AG04449 (cell line): ENCODE data around the gene FAM156B.
"Not testable (repeated sequence)": the region's sequence is repeated elsewhere in the genome, so short reads cannot be mapped to it uniquely, and the experiment has no call there.

Experiments used
- CTCF ChIA-PET: fragments of 350-600 bp; formaldehyde crosslinking; extraction: SDS; loops from one replicate; lab custom pipeline; 2021; ENCODE audit warnings: antibody characterized with exemption; lab: Yijun Ruan, JAX
- POLR2A ChIA-PET: fragments of 400-600, 350-600 bp; formaldehyde crosslinking; extraction: SDS; loops from one replicate; lab custom pipeline; 2020; ENCODE audit warnings: antibody characterized with exemption, inconsistent platforms; lab: Yijun Ruan, JAX
- DNase-seq: peaks from one replicate; pipeline ENCODE4 v3.0.0-alpha.2; 2010; ENCODE audit warnings: low read depth, low spot score
- H3K4me3 ChIP-seq: 2 replicates; pipeline ENCODE4 v1.5.1; 2011; ENCODE audit warnings: low read depth, mild to moderate bottlenecking, control low read depth, low read length
- CTCF ChIP-seq: IDR thresholded peaks from one replicate; pipeline ENCODE4 v1.5.1; 2011; ENCODE audit warnings: mild to moderate bottlenecking, moderate library complexity, low read length, control low read depth, inconsistent platforms; ENCODE audit not compliant: insufficient read depth; ENCODE audit errors: missing control alignments

Gene FAM156B

GRCh38 chrX:52874661-52875060, 22.5 kb upstream of the FAM156B start:
- no peak overlapping the region for H3K4me3 ChIP-seq
- POLR2A ChIA-PET, result no interaction called here
- TF ChIP-seq CTCF, result no peak
- CTCF ChIA-PET, result no interaction called here
- no peak for DNase-seq

- CTCF ChIA-PET, DNase-seq, H3K4me3 ChIP-seq, POLR2A ChIA-PET: not testable (repeated sequence)
Observed at GRCh38 chrX:52875436-52875835, 21.7 kb upstream of the FAM156B start.

- H3K4me3 ChIP-seq, POLR2A ChIA-PET, DNase-seq, CTCF ChIA-PET: not testable (repeated sequence)
Observed at GRCh38 chrX:52876386-52876785, 20.7 kb upstream of the FAM156B start.

GRCh38 chrX:52887459-52887858, 9.7 kb upstream of the FAM156B start:
- CTCF ChIA-PET, POLR2A ChIA-PET, H3K4me3 ChIP-seq, DNase-seq: not testable (repeated sequence)

- POLR2A ChIA-PET, DNase-seq, H3K4me3 ChIP-seq, CTCF ChIA-PET: not testable (repeated sequence)
Observed at GRCh38 chrX:52888090-52888489, 9.0 kb upstream of the FAM156B start.

- DNase-seq, POLR2A ChIA-PET, CTCF ChIA-PET, H3K4me3 ChIP-seq: not testable (repeated sequence)
Observed at GRCh38 chrX:52896438-52896837, 692 bp upstream of the FAM156B start.

- DNase-seq, CTCF ChIA-PET, POLR2A ChIA-PET, H3K4me3 ChIP-seq: not testable (repeated sequence)
Observed at GRCh38 chrX:52905531-52905930, 8.4 kb downstream of the FAM156B start.

GRCh38 chrX:52906072-52906471, 8.9 kb downstream of the FAM156B start:
- H3K4me3 ChIP-seq, DNase-seq, POLR2A ChIA-PET, CTCF ChIA-PET: not testable (repeated sequence)

GRCh38 chrX:52907137-52907536, 10.0 kb downstream of the FAM156B start:
- DNase-seq, POLR2A ChIA-PET, H3K4me3 ChIP-seq, CTCF ChIA-PET: not testable (repeated sequence)

GRCh38 chrX:52907900-52908299, 10.8 kb downstream of the FAM156B start:
- DNase-seq, POLR2A ChIA-PET, H3K4me3 ChIP-seq, CTCF ChIA-PET: not testable (repeated sequence)

- DNase-seq, H3K4me3 ChIP-seq, POLR2A ChIA-PET, CTCF ChIA-PET: not testable (repeated sequence)
Observed at GRCh38 chrX:52909313-52909969, 12.3 kb downstream of the FAM156B start.

GRCh38 chrX:52913681-52914080, 16.6 kb downstream of the FAM156B start:
- DNase-seq, POLR2A ChIA-PET, H3K4me3 ChIP-seq, CTCF ChIA-PET: not testable (repeated sequence)

GRCh38 chrX:52914704-52915103, 17.6 kb downstream of the FAM156B start:
- POLR2A ChIA-PET, CTCF ChIA-PET, DNase-seq, H3K4me3 ChIP-seq: not testable (repeated sequence)
